ENCODE measurements around the gene CNTFR.

DNA sequence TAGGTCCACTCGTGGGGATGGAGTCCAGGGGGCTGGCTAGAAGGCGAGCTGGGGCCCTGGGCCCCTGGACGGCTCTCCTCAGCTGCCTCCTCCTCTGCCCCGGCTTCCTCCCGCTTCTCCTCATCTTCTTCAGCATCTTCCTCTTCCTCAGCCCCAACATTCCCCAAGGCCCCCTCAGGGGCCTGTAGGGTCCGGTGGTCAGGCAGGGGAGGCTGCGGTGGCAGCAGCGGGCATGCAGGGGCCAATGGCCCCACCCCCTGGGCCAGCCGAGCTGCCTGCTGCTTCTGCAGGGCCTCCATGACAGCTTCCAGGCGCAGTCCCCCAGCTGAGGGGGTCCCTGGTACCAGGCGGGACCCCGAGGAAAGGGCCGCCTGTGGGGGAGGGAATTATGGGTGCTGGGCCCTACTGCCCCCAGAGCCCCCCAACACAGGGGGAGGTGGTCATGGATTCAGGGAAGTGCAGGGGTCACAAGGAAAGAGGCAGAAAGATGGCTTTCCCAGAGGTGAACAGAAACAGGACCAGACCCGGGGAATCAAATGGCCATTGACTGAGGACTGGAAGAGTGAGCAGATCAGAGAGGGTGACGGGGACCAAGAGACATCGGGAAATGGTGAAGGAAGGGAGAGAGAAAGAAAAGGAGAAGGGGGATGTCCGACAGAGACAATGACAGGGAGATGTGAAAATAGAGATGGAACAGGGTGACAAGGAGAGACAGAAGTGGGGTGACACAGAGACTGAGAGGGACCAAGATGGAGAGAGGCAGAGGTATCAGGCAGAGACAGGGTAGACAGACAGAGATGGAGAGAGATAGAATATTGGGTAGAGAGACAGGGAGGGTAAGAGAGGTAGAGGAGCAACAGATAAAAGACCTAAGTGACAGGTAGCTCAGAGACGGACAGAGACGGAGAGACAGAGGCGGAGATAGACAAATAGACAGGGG, 38.5 kb upstream of the CNTFR start:
- TF ChIP-seq POLR2A (IDR thresholded peaks at IDR 0.05) (no peak), CTCF (IDR thresholded peaks at IDR 0.05) (no peak)
